Neutrophil (primary cell): ENCODE data around the gene EMP2.

ENCODE experiments used
- H3K27ac ChIP-seq: fragments of 200-600 bp; sonication (generic); 2 replicates; pipeline ENCODE4 v1.5.1; 2016; ENCODE audit warnings: mild to moderate bottlenecking, moderate library complexity
- H3K27me3 ChIP-seq: fragments of 200-600 bp; sonication (generic); 2 replicates; pipeline ENCODE4 v1.6.0; 2016; ENCODE audit warnings: mild to moderate bottlenecking
- H3K36me3 ChIP-seq: fragments of 200-600 bp; sonication (generic); 2 replicates; pipeline ENCODE4 v1.5.1; 2017
- H3K4me1 ChIP-seq, 2 experiments: fragments of 200-600 bp in 1 of 2; sonication (generic) in 1 of 2; 1 replicate in 1 of 2; 2 replicates in 1 of 2; pipeline versions ENCODE4 v1.5.1 to v1.6.1; 2013 to 2016; ENCODE audit warnings: low read depth in 1 of 2, low read length in 1 of 2, mild to moderate bottlenecking in 1 of 2, moderate library complexity in 1 of 2; ENCODE audit not compliant: control insufficient read depth in 1 of 2, insufficient read depth in 1 of 2
- H3K4me3 ChIP-seq, 2 experiments: fragments of 200-600 bp in 1 of 2; sonication (generic) in 1 of 2; 1 replicate in 1 of 2; 2 replicates in 1 of 2; pipeline ENCODE4 v1.5.1; 2013 to 2016; ENCODE audit warnings: low read depth in 1 of 2, low read length in 1 of 2, mild to moderate bottlenecking in 1 of 2, moderate library complexity in 1 of 2
- H3K9me3 ChIP-seq: fragments of 200-600 bp; sonication (generic); 2 replicates; pipeline ENCODE4 v1.5.1; 2016
- CTCF ChIP-seq: fragments of 200-600 bp; sonication (generic); IDR thresholded peaks from 2 replicates; pipeline ENCODE4 v1.5.1; 2016; ENCODE audit warnings: antibody characterized with exemption

The EMP2 gene

DNA sequence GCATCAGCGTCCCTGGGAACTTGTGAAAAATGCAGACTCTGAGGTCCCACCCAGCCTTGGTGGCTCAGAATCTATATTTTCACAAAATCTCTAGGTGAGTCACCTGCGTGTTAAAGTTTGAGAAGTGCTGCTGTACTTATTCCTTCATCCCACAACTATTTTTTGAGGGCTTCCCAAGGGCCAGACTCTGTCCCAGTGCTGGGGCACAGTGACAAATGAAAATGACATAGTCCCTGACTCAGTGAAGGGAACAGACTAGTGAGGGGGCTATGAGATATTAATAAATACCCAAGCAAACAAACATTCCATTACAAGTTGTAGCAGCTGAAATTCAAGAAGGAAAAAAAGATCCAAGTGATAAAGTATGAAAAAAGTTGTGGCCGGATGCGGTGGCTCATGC is 9.9 kb upstream of the EMP2 start:
- no peaks in the 10 kb centered on the region for H3K4me1 ChIP-seq
- H3K27me3 ChIP-seq = peaks cover 8% of the 10 kb centered on the region
- no peak overlapping the region for H3K27ac ChIP-seq
- no peaks in the 10 kb centered on the region for H3K36me3 ChIP-seq
- no peak for TF ChIP-seq CTCF
- H3K9me3 ChIP-seq = no peaks in the 10 kb centered on the region
- no peak overlapping the region for H3K4me3 ChIP-seq

- Histone ChIP-seq H3K36me3 (no peaks in the 10 kb centered on the region), H3K9me3 (no peaks in the 10 kb centered on the region), H3K27ac (no peak overlapping the region), H3K27me3 (peaks cover 17% of the 10 kb centered on the region), H3K4me3 (no peak overlapping the region), H3K4me1 (no peaks in the 10 kb centered on the region)
- no peak for TF ChIP-seq CTCF
These were observed 8.7 kb upstream of the EMP2 start for GRCh38 chr16:10589109-10589508.

DNA sequence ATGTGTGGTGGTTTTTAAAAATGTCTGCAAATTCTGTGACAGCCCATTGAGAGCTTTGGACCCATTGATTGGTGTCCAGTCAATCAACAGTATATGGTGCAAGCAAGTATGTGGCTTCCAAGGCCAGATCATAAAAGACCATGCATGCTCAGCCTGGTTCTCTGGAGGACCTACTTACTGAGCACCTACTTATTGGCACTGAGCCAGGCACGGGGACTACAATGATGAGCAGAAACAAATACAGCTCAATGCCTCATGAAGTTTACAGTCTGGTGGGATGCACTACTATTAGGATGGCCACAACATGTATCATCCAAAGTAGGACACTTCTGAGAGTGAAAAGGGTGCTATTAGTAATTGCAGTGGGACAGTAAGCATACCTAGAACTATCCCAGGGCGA is 7.2 kb upstream of the EMP2 start:
- H3K9me3 ChIP-seq = no peaks in the 10 kb centered on the region
- no peaks in the 10 kb centered on the region for H3K36me3 ChIP-seq
- no peak overlapping the region for H3K4me3 ChIP-seq
- no peaks in the 10 kb centered on the region for H3K4me1 ChIP-seq
- TF ChIP-seq CTCF = no peak
- H3K27me3 ChIP-seq = peaks cover 32% of the 10 kb centered on the region
- no peak overlapping the region for H3K27ac ChIP-seq

GRCh38 chr16:10584981-10585438 is 4.6 kb upstream of the EMP2 start:
- Histone ChIP-seq H3K9me3 (no peaks in the 10 kb centered on the region), H3K27me3 (peaks cover 58% of the 10 kb centered on the region), H3K27ac (no peak overlapping the region), H3K4me1 (no peaks in the 10 kb centered on the region), H3K36me3 (no peaks in the 10 kb centered on the region), H3K4me3 (no peak overlapping the region)
- no peak for TF ChIP-seq CTCF

GRCh38 chr16:10583269-10583668 is 2.9 kb upstream of the EMP2 start:
- H3K4me3 ChIP-seq = no peak overlapping the region
- no peak for TF ChIP-seq CTCF

DNA sequence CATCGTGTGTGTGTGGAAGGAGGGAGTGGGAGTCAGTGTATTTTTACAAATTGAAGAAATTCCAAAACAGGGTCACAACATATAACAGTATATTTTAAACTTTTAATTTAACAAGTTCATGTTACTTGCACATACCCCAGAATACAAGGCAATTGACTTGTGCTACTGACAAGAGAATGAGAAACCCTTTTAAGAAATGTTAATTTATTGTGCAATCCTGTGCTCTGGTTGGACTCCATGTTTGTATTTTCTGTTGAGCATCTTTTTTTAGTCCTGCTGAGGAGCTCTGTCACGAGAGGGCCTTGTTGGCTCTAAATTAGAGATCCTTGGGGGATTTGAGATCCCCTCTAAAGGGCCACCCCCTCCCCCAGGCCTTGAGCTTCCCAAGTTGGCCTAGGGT is 1.1 kb upstream of the EMP2 start:
- Histone ChIP-seq H3K36me3 (no peaks in the 10 kb centered on the region), H3K27me3 (peaks cover 89% of the 10 kb centered on the region), H3K27ac (no peak overlapping the region), H3K9me3 (no peaks in the 10 kb centered on the region), H3K4me1 (no peaks in the 10 kb centered on the region), H3K4me3 (no peak overlapping the region)
- no peak for TF ChIP-seq CTCF

More at GRCh38 chr16:10583269-10583668, 2.9 kb upstream of the EMP2 start:
- no peaks in the 10 kb centered on the region for H3K36me3 ChIP-seq
- H3K27me3 ChIP-seq = peaks cover 73% of the 10 kb centered on the region
- no peak overlapping the region for H3K27ac ChIP-seq
- no peaks in the 10 kb centered on the region for H3K4me1 ChIP-seq
- H3K9me3 ChIP-seq = no peaks in the 10 kb centered on the region
